GF-D8 (cell line): ENCODE measurements around the gene MAP3K9.
"Not testable (repeated sequence)": the region's sequence is repeated elsewhere in the genome, so short reads cannot be mapped to it uniquely, and the experiment has no call there.

ENCODE experiments used
- DNase-seq: peaks from one replicate; lab custom pipeline; 2025; lab: John Stamatoyannopoulos, UW

MAP3K9 gene

GRCh38 chr14:70724110-70724509 lies 85.2 kb downstream of the MAP3K9 start:
- no peak for DNase-seq

- no peak for DNase-seq
Measured at GRCh38 chr14:70723276-70723675, 86.0 kb downstream of the MAP3K9 start.

GRCh38 chr14:70722418-70722817 lies 86.9 kb downstream of the MAP3K9 start:
- no peak for DNase-seq

- no peak for DNase-seq
Measured at GRCh38 chr14:70721542-70721941, 87.8 kb downstream of the MAP3K9 start.

- DNase-seq = no peak
Measured at GRCh38 chr14:70718383-70719118, 90.8 kb downstream of the MAP3K9 start.

GRCh38 chr14:70716958-70717357 lies 92.4 kb downstream of the MAP3K9 start:
- no peak for DNase-seq

- no peak for DNase-seq
Measured at GRCh38 chr14:70716483-70716882, 92.8 kb downstream of the MAP3K9 start.

- DNase-seq = no peak
Measured at GRCh38 chr14:70714055-70714550, 95.2 kb downstream of the MAP3K9 start.

- DNase-seq = no peak
Measured at GRCh38 chr14:70713511-70713916, 95.8 kb downstream of the MAP3K9 start.

- DNase-seq = no peak
Measured at GRCh38 chr14:70713096-70713495, 96.2 kb downstream of the MAP3K9 start.

- DNase-seq = no peak
Measured at GRCh38 chr14:70711451-70711850, 97.9 kb downstream of the MAP3K9 start.

- no peak for DNase-seq
Measured at GRCh38 chr14:70709726-70710382, 99.5 kb downstream of the MAP3K9 start.

GRCh38 chr14:70708717-70709570 lies 100.4 kb downstream of the MAP3K9 start:
- no peak for DNase-seq

- DNase-seq = no peak
Measured at GRCh38 chr14:70707138-70708038, 101.9 kb downstream of the MAP3K9 start.

- no peak for DNase-seq
Measured at GRCh38 chr14:70706177-70706576, 103.1 kb downstream of the MAP3K9 start.

GRCh38 chr14:70704960-70705359 lies 104.4 kb downstream of the MAP3K9 start:
- DNase-seq = no peak

- not testable (repeated sequence) for DNase-seq
Measured at GRCh38 chr14:70703621-70704168, 105.6 kb downstream of the MAP3K9 start.

GRCh38 chr14:70702161-70702560 lies 107.2 kb downstream of the MAP3K9 start:
- DNase-seq = no peak

GRCh38 chr14:70701610-70702009 lies 107.7 kb downstream of the MAP3K9 start:
- DNase-seq = no peak

GRCh38 chr14:70700955-70701585 lies 108.2 kb downstream of the MAP3K9 start:
- DNase-seq = no peak

- no peak for DNase-seq
Measured at GRCh38 chr14:70699646-70700045, 109.7 kb downstream of the MAP3K9 start.
